Measurements from ENCODE around the gene CDK6. TPM values are rescaled to one million over a fixed set of nuclear protein-coding genes. Genes with fewer than 3 reads are reported as not detected.
A peak's percentile ranks its signal among the peaks of the same experiment; 100 is the strongest.

CDK6 gene
- total RNA-seq, 1 donor from 2014 or later = 23.6 TPM

DNA sequence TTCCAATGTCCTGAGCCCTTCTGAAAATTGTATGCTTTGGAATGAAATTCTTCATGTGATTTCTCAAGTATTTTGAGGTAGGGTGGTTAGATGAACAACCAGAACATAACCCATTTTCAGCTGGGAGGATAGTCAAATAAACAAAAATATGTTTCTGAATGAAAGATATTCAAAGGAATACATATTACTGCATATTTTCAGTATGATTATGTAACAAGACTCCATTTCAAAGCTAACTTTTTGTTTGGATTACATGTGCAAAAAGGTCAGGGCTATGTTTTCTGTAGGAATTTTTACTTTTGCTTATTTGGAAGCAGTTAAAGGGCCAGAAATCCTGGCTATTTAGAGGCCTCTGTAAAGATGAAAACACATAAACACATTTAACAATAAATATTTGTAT is 27.7 kb downstream of the CDK6 start:
- intact Hi-C loops (cut with DNase I) = no loop called here
- no peak for DNase-seq (ENCODE audit: missing footprints)
- ATAC-seq = no peak

DNA sequence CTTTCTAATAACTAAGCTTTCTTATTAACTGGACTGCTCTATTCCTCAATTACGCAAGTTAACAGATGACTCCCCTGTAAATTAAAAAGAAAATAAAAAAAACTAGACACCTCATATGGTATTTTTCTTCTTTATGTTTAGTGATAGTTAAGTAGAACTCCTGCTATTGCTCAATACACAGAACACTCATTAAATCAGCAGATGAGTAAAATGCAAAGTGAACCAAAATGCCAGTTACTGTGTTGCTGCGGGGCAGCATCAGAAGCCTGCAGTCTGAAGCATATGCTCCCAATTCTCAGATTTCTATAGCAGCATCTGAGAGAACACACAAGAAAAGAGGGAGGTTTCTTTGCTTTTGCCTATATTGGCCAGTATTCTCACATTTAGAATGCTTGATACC is 28.4 kb downstream of the CDK6 start:
- ATAC-seq = no peak
- no peak for DNase-seq (ENCODE audit: missing footprints)
- intact Hi-C loops (cut with DNase I) = no loop called here

DNA sequence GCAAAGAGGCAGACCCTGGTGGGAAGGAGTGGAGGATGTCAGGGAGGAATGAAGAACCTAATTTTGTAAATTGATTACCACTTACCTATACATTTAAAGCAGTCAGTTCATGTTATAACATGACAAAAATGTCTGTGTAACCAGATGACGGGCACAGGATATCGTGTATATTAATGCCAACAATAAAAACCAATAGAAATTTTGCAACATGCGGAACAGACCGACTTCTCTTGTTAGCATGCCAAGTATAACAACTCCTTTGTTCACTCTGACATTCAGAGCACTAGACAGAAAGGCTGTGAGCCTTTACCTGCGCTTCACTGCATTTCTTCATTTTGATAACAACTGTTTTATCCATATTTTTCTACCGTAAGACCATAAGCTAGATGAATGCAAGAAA is 29.9 kb downstream of the CDK6 start:
- DNase-seq (ENCODE audit: missing footprints) (no peak), ATAC-seq (no peak)
- intact Hi-C loops (cut with DNase I) = no loop called here

DNA sequence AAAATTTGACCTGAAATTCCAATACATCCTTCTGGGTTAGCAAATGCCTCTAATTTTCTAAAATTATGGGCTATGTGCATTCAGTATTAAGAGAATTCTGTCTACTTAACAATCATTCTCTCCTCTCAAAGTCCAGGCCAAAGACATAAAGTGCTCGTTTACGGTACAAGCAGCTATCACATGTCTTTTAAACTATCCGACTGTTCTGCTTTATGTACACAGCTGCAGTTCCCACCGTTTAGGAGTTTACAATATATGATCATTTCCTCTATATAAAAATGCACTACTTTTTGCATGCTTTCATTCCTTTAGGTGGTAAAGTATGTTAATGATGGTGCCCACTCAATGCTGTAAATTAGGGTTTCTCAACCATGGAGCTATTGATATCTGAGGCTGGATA is 34.0 kb downstream of the CDK6 start:
- intact Hi-C loops (cut with DNase I) = no loop called here
- no peak for DNase-seq (ENCODE audit: missing footprints)
- ATAC-seq = no peak

DNA sequence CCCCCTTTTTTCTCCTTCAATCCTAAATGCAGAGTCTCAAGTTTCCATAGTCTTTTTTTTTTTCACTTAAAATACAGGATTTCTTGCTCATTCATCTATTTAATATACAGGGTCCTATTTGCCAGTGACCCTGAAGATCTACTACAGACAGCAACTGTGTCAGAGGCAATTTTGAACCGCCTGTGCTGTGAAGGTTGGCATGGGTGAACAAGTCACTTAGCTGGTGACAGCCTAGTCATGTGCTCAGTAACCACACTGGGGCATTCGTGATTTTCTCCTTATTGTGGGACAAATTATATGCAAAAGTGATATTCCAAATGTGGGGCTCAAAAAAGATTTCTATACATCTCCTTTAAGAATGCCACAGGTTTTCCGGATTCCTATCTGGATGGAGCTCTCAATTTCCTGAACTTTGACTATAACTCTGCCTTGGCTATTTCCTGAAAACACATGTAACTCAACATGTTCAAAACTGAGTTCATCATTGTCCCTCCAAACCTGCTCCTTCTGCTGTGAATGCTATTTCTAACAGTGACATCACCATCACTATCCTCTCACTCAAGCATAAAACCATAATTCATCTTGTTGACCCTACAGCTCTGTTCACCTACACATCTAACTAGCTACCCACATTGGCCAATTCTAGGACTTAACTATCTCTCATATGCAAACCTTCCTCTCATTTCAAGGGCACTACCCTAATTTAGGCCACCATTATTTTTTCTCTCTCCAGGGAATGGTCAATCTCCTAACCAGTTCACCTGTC is 36.7 kb downstream of the CDK6 start:
- intact Hi-C loops (cut with DNase I) = no loop called here
- ATAC-seq (no peak), DNase-seq (ENCODE audit: missing footprints) (no peak)

DNA sequence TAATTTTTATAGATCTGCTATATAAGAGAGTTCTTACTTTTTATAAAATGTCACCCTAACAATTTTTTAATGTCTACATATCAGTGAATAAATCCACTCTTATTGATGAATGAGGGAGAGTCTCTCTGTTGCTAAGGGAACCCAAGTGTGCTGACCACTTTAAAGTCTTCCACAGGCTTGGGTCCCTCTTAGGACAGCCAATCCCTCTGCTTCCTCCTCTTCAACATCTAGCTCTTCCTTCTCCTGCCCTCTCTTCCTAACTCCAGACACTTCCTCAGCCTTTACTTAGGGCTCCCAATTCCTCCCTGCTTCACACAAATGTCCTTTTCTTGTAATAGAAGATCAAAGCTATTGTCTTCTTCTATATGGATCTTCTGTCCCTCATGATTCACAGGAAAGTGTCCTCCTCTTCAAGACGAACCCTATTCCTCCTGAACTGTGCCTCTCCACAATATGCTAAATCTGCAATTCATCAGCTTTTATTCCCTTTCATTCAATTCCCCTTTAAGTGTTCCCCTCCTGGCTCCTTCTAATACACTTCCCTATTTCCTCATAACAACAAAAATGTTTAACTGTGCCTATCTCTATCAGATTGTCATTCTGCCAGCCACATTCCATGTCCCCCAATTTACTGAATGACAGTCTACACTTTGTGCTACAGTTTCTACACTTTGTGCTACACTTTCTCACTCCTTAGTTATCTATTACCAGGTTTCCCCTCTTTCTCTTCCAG is 37.7 kb downstream of the CDK6 start:
- intact Hi-C loops (cut with DNase I) = no loop called here
- no peak for ATAC-seq
- no peak for DNase-seq (ENCODE audit: missing footprints)

DNA sequence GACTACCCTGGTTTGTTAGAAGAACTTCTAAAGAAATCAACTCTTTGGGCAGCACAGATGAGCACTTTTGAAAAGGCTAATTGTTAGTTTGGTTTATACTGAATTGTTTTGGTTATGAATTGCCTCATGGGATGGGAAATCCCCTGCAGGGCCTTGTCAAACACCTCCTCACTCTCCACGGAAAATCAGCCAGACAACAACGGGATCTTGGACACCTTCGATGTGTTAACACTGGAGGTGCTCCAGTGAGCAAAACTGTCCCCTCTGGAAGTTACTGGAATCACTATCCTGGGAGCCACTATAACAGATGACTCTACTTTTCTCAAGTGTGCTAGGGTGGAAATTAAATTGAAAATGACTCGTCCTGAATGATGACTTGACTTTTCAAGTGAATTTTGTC is 38.7 kb downstream of the CDK6 start:
- DNase-seq (ENCODE audit: missing footprints) (no peak), ATAC-seq (peak; percentile 91)
- intact Hi-C loops (cut with DNase I) = no loop called here

DNA sequence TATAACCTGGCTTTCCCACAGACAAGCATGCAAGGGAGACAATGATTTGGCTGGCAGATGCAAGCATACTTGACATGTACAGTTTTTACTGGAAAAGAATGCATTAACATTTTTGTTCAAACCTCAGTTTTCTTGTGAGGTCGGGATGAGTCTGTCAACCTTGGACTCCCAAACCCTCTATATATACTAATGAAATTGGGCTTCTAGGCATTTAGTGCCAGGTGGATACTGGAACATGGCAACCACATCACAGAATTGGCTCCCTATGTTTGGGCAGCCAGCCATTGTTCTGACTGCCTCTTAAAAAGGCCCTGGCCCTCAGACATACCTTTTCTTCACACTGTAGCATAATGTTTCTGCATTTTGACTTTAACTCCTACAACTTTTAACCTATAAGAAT is 39.1 kb downstream of the CDK6 start:
- ATAC-seq (peak; percentile 61), DNase-seq (ENCODE audit: missing footprints) (peak; percentile 59)
- intact Hi-C loops (cut with DNase I) = no loop called here

DNA sequence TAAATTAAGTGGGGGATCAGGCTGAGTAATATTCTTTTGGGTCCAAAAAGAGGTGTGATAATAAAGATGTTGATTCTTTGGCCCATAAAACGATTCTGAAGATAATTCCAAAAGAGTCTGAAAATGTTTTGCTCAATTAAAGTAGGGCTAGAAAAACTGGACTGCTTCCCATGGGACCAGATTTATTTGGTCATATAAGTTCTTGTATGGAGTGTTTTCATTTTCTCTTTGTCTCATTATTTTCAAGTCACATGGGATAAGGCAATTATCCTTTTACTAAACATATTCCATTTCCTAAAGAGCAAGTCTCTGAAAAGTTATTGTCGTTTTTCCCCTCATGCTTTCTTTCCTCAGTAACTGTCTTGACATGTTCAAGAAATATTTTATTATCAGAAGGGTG is 41.5 kb downstream of the CDK6 start:
- DNase-seq (ENCODE audit: missing footprints) (no peak), ATAC-seq (no peak)
- intact Hi-C loops (cut with DNase I) = no loop called here

DNA sequence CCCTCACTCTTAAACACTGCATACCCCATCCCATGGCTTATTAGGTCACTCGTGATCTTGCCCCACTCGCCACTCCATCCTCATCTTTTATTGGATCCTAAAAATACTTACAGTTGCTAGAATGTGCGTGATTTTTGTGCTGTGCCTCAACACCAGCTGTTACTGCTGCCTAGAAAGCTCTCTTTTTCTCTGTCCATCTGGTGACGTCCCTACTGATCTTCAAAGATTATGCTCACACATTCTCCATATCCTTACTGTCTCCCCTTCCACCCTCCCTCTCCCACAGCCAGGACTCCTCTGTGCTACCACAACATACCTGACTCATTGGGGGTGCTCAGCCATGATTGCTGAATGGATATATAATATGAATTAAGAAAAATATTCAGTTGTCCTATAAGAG is 42.0 kb downstream of the CDK6 start:
- DNase-seq (ENCODE audit: missing footprints) = no peak
- intact Hi-C loops (cut with DNase I) = no loop called here

DNA sequence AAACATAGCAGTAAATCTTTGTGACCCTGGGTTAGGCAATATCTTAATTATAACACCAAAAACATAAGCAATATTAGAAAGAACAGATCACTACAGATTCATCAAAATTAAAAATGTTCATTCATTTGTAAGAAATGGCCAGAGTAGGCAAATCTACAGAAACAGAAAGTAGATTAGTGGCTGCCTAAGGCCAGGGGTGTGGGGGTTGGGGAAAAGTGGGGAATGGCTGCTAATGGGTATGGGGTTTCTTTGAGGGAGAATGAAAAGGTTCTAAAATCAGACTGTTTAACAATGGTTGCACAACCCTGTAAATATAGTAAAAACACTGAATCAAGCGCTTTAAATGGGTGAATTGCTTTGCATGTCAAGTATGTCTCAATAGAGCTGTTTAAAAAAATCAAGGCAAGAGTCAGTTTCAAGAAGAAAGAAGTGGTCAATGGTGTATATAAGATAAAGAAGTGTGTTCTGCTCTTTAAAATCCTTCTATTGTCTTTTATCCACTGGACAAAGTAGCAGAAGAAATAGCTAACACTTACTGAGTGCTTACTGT is 42.6 kb downstream of the CDK6 start:
- DNase-seq (ENCODE audit: missing footprints) (no peak), ATAC-seq (no peak)
- intact Hi-C loops (cut with DNase I) = no loop called here

More for the DNA sequence above, 42.0 kb downstream of the CDK6 start:
- no peak for ATAC-seq

DNA sequence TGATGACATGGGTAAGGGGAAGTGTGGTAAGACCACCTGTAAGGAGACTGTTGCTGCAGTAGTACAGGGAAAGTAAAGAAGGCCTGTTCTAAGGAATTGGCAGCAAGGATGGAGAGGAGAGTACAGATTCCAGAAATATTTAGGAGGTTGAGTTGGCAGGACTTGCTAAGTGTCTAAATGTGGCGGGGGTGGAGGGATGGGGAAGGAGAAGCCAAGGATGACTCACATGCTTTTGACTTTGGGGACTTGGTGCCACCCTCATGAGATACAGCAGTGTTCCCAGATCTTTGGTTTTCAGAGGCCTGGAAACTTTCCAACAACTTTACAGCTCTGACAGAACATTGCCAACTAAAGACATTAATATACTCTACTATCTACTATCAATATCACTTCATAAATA is 45.4 kb downstream of the CDK6 start:
- ATAC-seq = peak; percentile 20
- no peak for DNase-seq (ENCODE audit: missing footprints)
- intact Hi-C loops (cut with DNase I) = no loop called here

DNA sequence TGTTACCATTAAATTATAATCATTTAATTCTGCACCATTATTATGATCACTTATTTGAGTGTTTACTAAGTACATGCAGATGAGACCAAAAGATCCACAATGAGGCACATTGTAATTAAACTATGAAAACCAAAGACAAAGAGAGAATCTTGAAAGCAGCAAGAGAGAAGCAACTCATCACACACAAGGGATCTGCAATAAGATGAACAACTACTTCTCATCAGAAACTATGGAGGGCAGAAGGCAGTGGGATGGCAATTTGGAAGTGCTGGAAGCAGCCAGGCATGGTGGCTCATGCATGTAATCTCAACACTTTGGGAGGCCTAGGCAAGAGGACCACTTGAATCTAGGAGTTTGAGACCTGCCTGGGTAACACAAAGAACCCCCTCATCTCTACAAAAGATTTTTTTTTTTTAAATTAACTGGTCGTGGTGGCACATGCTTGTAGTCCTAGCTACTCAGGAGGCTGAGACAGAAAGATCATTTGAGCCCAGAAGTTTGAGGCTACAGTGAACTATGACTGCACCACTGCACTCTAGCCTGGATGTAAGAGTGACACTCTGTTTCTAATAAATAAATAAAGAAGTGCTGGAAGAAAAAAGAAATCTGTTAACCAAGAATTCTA is 47.7 kb downstream of the CDK6 start:
- ATAC-seq (no peak), DNase-seq (ENCODE audit: missing footprints) (no peak)
- intact Hi-C loops (cut with DNase I) = no loop called here

DNA sequence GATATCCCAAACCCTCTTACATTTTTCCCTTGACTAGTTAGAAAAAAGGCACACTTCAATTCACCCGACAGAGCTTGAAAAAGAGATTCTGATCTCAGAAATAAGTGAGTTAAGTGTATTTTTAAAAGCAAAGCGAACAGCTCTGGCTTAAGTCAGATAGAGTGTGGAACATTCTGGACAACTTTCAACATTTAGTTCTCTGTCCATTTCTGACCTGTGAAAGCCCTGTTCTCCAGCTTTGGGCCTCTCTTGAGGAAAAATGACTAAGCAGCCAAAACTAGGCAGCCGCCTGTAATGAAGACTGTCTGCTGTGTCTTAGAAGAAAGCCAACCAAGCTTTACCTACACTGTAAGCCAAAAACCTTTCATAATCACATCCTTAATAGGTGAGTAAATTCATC is 50.5 kb downstream of the CDK6 start:
- peak; percentile 51 for ATAC-seq
- intact Hi-C loops (cut with DNase I) = no loop called here

DNA sequence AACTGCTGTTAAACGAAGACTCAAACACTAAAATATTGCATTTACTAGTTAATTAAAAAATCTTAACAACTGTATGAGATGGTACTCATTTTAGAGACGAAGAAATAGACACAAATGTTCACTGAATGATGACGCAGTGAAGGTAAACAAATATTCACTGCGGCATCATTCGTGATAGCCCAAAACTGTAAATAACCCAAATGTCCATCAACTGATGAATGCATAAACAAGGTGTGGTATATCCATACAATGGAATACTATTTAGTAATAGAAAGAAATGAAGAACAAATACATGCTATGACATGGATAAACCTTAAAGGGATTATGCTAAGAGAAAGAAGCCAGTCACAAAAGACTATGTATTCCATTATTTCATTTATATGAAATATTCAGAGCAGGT is 51.4 kb downstream of the CDK6 start:
- intact Hi-C loops (cut with DNase I) = loop anchor here (5.0 kb wide), 1 partner anchor 47 kb away; no protein-coding TSS in a partner anchor
- ATAC-seq (no peak), DNase-seq (ENCODE audit: missing footprints) (no peak)

More for the DNA sequence above, 50.5 kb downstream of the CDK6 start:
- no peak for DNase-seq (ENCODE audit: missing footprints)

DNA sequence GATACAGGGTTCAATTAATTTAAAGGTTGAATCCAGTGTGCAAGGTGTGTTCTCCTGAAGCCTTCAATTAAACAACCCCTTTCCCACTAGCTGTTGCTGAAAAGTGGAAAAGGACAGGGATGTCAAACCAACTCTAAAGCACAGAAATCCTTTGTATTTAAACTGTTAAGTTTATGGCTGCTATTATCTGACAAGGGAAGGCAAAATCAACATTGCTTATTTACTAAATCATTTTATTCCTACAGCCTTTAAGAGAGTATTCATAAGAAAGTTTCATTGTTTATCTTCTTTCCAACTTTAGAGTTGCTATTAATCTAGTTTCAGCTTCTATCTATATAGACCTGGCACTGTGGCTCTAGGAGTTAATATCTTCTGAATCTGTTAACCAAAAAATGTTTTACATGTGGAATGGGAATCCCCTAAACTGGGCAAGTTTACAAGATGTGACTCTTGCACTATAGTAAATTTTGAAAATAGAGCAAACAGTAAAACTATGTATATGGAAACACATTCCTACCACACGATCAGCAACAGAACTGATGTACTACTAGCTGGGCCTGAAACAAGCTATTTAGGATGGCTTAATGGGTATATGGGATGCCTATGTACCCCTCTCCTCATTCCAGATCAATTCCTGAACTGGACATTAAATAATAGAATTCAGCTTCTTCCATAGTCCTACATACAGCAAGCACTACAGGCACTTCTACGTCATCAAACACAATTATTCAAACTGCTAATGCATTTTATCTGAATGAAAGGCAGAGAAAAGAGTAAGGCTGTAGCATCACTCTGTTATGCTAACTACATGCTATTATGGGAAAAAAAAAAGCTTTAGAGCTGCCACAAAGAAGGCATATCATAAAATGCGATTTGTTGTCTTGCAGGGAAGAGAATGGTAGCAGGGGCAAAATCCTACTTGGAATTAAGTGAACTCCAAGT is 52.8 kb downstream of the CDK6 start:
- no peak for ATAC-seq
- intact Hi-C loops (cut with DNase I) = loop anchor here (5.0 kb wide), 1 partner anchor 49 kb away; no protein-coding TSS in a partner anchor
- DNase-seq (ENCODE audit: missing footprints) = no peak

DNA sequence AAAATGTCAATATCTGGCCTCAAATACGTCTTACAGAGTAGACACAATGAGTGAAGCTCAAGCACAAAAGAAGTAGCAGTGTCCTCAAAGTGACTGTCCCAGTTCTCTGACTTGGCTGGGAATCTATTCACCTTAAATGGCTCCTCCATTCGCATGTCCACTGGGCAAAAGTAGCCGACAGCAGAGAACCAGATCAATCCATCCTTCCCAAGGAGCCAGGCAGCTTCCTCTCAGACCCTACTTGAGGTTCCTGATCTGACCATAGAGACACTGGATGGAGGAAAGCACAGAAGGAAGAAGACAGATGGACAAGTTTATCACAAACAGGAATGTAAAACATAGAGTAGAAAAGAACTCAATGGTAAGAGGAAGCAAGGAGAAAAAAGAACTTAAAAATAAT is 53.5 kb downstream of the CDK6 start:
- intact Hi-C loops (cut with DNase I) = loop anchor here (5.0 kb wide), 1 partner anchor 49 kb away; no protein-coding TSS in a partner anchor
- no peak for DNase-seq (ENCODE audit: missing footprints)
- no peak for ATAC-seq

DNA sequence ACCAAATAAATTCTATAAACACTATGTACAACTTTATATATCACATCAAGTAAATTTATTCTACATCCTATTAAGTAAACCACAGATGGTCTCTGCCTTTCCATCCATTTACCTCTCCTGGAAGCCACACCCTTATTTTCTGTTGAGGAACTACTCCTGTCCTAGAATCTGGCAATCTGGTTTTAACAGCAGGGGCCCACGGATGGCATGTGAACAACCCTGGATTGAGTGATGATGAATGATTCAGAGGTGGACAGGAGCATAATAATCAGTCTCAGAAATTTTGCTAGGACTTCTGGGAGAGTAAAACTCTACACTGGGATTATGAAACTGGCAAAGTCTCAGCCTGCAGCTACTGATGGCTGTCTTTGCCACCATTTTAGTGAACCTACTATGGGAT is 54.1 kb downstream of the CDK6 start:
- no peak for ATAC-seq
- intact Hi-C loops (cut with DNase I) = loop anchor here (5.0 kb wide), 1 partner anchor 50 kb away; no protein-coding TSS in a partner anchor
- no peak for DNase-seq (ENCODE audit: missing footprints)
